GM12878 (cell line): ENCODE measurements around the gene FUBP1. TPM values are rescaled to one million over a fixed set of nuclear protein-coding genes. Genes with fewer than 3 reads are reported as not detected.

ENCODE experiments used
- ATAC-seq: fragments of 200-7000 bp; cut with Tn5 transposase; 3 replicates; pipeline ENCODE4 v1.9.1; 2020; ENCODE audit warnings: mild to moderate bottlenecking, moderate library complexity
- BruUV-seq: library from RNA; stranded (reverse); fragments of 400-500 nt; replicated peaks from 2 replicates; lab custom pipeline; 2021; lab: Mats Ljungman, UMichigan
- CTCF ChIA-PET: fragments of 300-600 bp; sonication (Branson Sonifier 250); formaldehyde crosslinking; extraction: SDS; loops from one replicate; lab custom pipeline; 2021; ENCODE audit warnings: inconsistent platforms; lab: Yijun Ruan, JAX
- POLR2A ChIA-PET: fragments of 350-600 bp; formaldehyde crosslinking; extraction: SDS; loops from one replicate; lab custom pipeline; 2021; ENCODE audit warnings: inconsistent platforms; lab: Charles Lee
- RAD21 ChIA-PET: fragments of 300-600 bp; sonication (Branson Sonifier 250); formaldehyde crosslinking; loops from one replicate; lab custom pipeline; 2023; ENCODE audit warnings: antibody characterized with exemption; ENCODE audit not compliant: unreplicated experiment; lab: Charles Lee
- SMC1A ChIA-PET: fragments of 300-600 bp; sonication (Branson Sonifier 250); formaldehyde crosslinking; loops from one replicate; lab custom pipeline; 2023; ENCODE audit not compliant: unreplicated experiment, uncharacterized antibody; lab: Charles Lee
- DNase-seq: peaks from one replicate; pipeline ENCODE4 v3.0.0-alpha.2; 2011; ENCODE audit warnings: low read depth, low spot score
- FAIRE-seq: peaks from 3 replicates; lab custom pipeline; 2011; peaks lifted over from hg19 to GRCh38; lab: Jason Lieb, UNC
- H2AFZ ChIP-seq: 2 replicates; pipeline ENCODE4 v1.6.0; 2011; ENCODE audit warnings: low read depth, low read length, control low read depth; ENCODE audit not compliant: control insufficient read depth
- H3K27ac ChIP-seq: 2 replicates; pipeline ENCODE4 v1.5.1; 2011; ENCODE audit warnings: control low read depth; ENCODE audit not compliant: control insufficient read depth, insufficient read depth
- H3K27me3 ChIP-seq, 2 experiments: replicated peaks in 1 of 2; 2 replicates each; pipeline versions ENCODE4 v1.6.0 to v1.6.1; 2011; ENCODE audit warnings: low read length in 1 of 2; ENCODE audit not compliant: control insufficient read depth in 2 of 2, insufficient read depth in 2 of 2
- H3K36me3 ChIP-seq, 2 experiments: 2 replicates each; pipeline ENCODE4 v1.5.1; 2011; ENCODE audit warnings: low read length in 1 of 2; ENCODE audit not compliant: control insufficient read depth in 2 of 2, insufficient read depth in 2 of 2
- H3K4me1 ChIP-seq: 2 replicates; pipeline ENCODE4 v1.6.1; 2011; ENCODE audit warnings: mild to moderate bottlenecking, low read length, moderate library complexity, mixed read lengths; ENCODE audit not compliant: control insufficient read depth, insufficient read depth
- H3K4me2 ChIP-seq: 2 replicates; pipeline ENCODE4 v1.6.0; 2011; ENCODE audit warnings: control low read depth; ENCODE audit not compliant: control insufficient read depth, insufficient read depth
- H3K4me3 ChIP-seq: fragments of 200-600 bp; sonication (generic); 2 replicates; pipeline ENCODE4 v1.5.1; 2016
- H3K79me2 ChIP-seq: 2 replicates; pipeline ENCODE4 v1.6.0; 2011; ENCODE audit warnings: low read length; ENCODE audit not compliant: control insufficient read depth, insufficient read depth
- H3K9ac ChIP-seq: 2 replicates; pipeline ENCODE4 v1.8.0; 2011; ENCODE audit warnings: low read length, control low read depth, mixed read lengths; ENCODE audit not compliant: control insufficient read depth, insufficient read depth
- H3K9me3 ChIP-seq: replicated peaks from 3 replicates; pipeline ENCODE4 v1.5.1; 2011; ENCODE audit warnings: mild to moderate bottlenecking, low read length; ENCODE audit not compliant: control insufficient read depth, insufficient read depth
- H4K20me1 ChIP-seq: 2 replicates; pipeline ENCODE4 v1.6.0; 2011; ENCODE audit not compliant: control insufficient read depth, insufficient read depth
- CHD4 ChIP-seq: fragments of 200-600 bp; sonication (generic); IDR thresholded peaks from 2 replicates; pipeline ENCODE4 v1.6.1; 2016; ENCODE audit warnings: mild to moderate bottlenecking
- E4F1 ChIP-seq: fragments of 450-650 bp; IDR thresholded peaks from 2 replicates; pipeline ENCODE4 v1.6.1; 2018; ENCODE audit warnings: borderline replicate concordance, mild to moderate bottlenecking; ENCODE audit not compliant: partially characterized antibody
- GATAD2B ChIP-seq: fragments of 450-650 bp; conservative IDR thresholded peaks from 2 replicates; pipeline ENCODE4 v1.6.1; 2017; ENCODE audit warnings: low read depth, mild to moderate bottlenecking, moderate library complexity
- IRF4 ChIP-seq: IDR thresholded peaks from 2 replicates; pipeline ENCODE4 v1.6.1; 2011; ENCODE audit warnings: low read depth, low read length
- IRF5 ChIP-seq: fragments of 450-650 bp; IDR thresholded peaks from 2 replicates; pipeline ENCODE4 v1.6.1; 2017; ENCODE audit warnings: borderline replicate concordance
- NFIC ChIP-seq: IDR thresholded peaks from 2 replicates; pipeline ENCODE4 v1.6.1; 2012; ENCODE audit warnings: low read depth, mild to moderate bottlenecking, inconsistent platforms, low read length, moderate library complexity
- NFYB ChIP-seq: IDR thresholded peaks from 2 replicates; pipeline ENCODE4 v1.6.1; 2011; ENCODE audit warnings: low read depth, mild to moderate bottlenecking, low read length, improper control_type of control experiment, moderate library complexity; ENCODE audit not compliant: insufficient read depth
- NR2C1 ChIP-seq: fragments of 450-650 bp; IDR thresholded peaks from 2 replicates; pipeline ENCODE4 v1.6.1; 2017; ENCODE audit warnings: antibody characterized with exemption, mild to moderate bottlenecking, moderate library complexity
- NRF1 ChIP-seq: conservative IDR thresholded peaks from 2 replicates; pipeline ENCODE4 v1.6.1; 2011; ENCODE audit warnings: mild to moderate bottlenecking, low read depth, low read length, improper control_type of control experiment
- POLR2AphosphoS5 ChIP-seq: IDR thresholded peaks from 2 replicates; pipeline ENCODE4 v1.6.1; 2011; ENCODE audit warnings: mild to moderate bottlenecking, low read length, inconsistent platforms
- RCOR1 ChIP-seq: conservative IDR thresholded peaks from 2 replicates; pipeline ENCODE4 v1.6.1; 2012; ENCODE audit warnings: low read depth, low read length, improper control_type of control experiment
- SIX5 ChIP-seq: IDR thresholded peaks from 2 replicates; pipeline ENCODE4 v1.6.1; 2011; ENCODE audit warnings: mild to moderate bottlenecking, low read depth, low read length, moderate library complexity; ENCODE audit not compliant: severe bottlenecking
- SMAD1 ChIP-seq: fragments of 450-650 bp; IDR thresholded peaks from 2 replicates; pipeline ENCODE4 v1.6.1; 2018; ENCODE audit warnings: mild to moderate bottlenecking, low read depth; ENCODE audit not compliant: partially characterized antibody
- SRF ChIP-seq, 2 experiments: IDR thresholded peaks; 2 replicates each; pipeline ENCODE4 v1.6.1; 2011; ENCODE audit warnings: low read depth in 2 of 2, low read length in 2 of 2, mild to moderate bottlenecking in 1 of 2, moderate library complexity in 1 of 2
- YY1 ChIP-seq: IDR thresholded peaks from 2 replicates; pipeline ENCODE4 v1.6.1; 2011; ENCODE audit warnings: low read depth, mild to moderate bottlenecking, low read length
- ZNF384 ChIP-seq: IDR thresholded peaks from 2 replicates; pipeline ENCODE4 v1.6.1; 2012; ENCODE audit warnings: low read depth, mild to moderate bottlenecking, low read length, improper control_type of control experiment, borderline replicate concordance
- ZNF687 ChIP-seq: fragments of 450-650 bp; IDR thresholded peaks from 2 replicates; pipeline ENCODE4 v1.6.1; 2017; ENCODE audit warnings: mild to moderate bottlenecking, moderate library complexity
- WGBS: methylation state at CpG from one replicate; pipeline ENCODE4 v1.1.6; 2016; ENCODE audit warnings: low lambda C conversion rate; ENCODE audit not compliant: insufficient replicate concordance, insufficient coverage; ENCODE audit errors: missing lambda C conversion rate; 5-methylcytosine and 5-hydroxymethylcytosine counted together
- in situ Hi-C: fragments of 300-500 bp; cut with MboI; formaldehyde crosslinking; loops from 9 replicates; pipeline ENCODE4 v1.14.3; 2018; ENCODE audit warnings: mixed read lengths
- intact Hi-C: fragments of 100-400 bp; cut with micrococcal nuclease; formaldehyde crosslinking; loops from one replicate; pipeline ENCODE4 v1.14.2; 2022; ENCODE audit not compliant: unreplicated experiment
- polyA plus RNA-seq, 11 experiments: library from polyadenylated mRNA; depleted of rRNA in 4 of 11; unstranded in 6 of 11; stranded (reverse) in 5 of 11; fragments of >200 nt; fragmentation: Nextera tagmentation in 4 of 11; fragmentation: Illumina TruSeq in 1 of 11; extraction: Ambion mirVana in 4 of 11; extraction: Trizol in 1 of 11; gene quantifications; 1 replicate in 1 of 11; 2 replicates in 10 of 11; pipeline versions ENCODE4 v1.2.1 to v1.2.3, GENCODE V29; 2011 to 2016; ENCODE audit warnings: inconsistent platforms in 2 of 11, missing spikeins in 2 of 11, low read depth in 1 of 11
- total RNA-seq, 4 experiments: library from RNA; depleted of rRNA in 3 of 4; stranded (reverse); fragments of >200 nt in 3 of 4; fragmentation: Illumina TruSeq in 1 of 4; extraction: Trizol in 1 of 4; gene quantifications; 2 replicates each; pipeline versions ENCODE4 v1.2.1 to v1.2.3, GENCODE V29; 2013 to 2021

The FUBP1 gene
- total and polyA plus RNA-seq, 10 of the 15 experiments (the other 5 are each of a cell fraction or from before 2014, with no cell fraction given) = 110 to 343 (median 191) TPM

- Histone ChIP-seq H3K4me1 (no peaks in the 10 kb centered on the region), H3K4me2 (peak overlapping the region; percentile 38; the same call in 1 of the 2 replicates), H3K9me3 (no peaks in the 10 kb centered on the region; the same call in 2 of the 3 replicates), H3K27me3 (no peaks in the 10 kb centered on the region), H4K20me1 (no peaks in the 10 kb centered on the region), H3K9ac (no peak overlapping the region), H3K36me3 (peaks cover 0 to 3% of the 10 kb centered on the region in 2 experiments; a peak in 1 of 4 replicates), H3K27ac (no peak overlapping the region), H3K4me3 (no peak overlapping the region), H2AFZ (no peak overlapping the region), H3K79me2 (peaks cover 52% of the 10 kb centered on the region)
- DNase-seq = no peak
- 98% methylated on average over 3 of the region's 3 CpGs for WGBS
- SMC1A ChIA-PET = interaction anchor here (1.1 to 2.0 kb wide), 5 partner anchors 8 to 105 kb away, joined by 3 to 11 read pairs (median 5); no protein-coding TSS in a partner anchor
- FAIRE-seq = no peak
- intact Hi-C loops (loop anchor here (5.0 to 10.0 kb wide), 3 partner anchors 77 to 642 kb away; partner anchors contain the start of gene ZZZ3), in situ Hi-C loops (no loop called here)
- CTCF ChIA-PET = interaction anchor here (0.7 to 1.8 kb wide), 6 partner anchors 8 to 184 kb away, joined by 3 to 10 read pairs (median 4); partner anchors contain the start of gene FUBP1
- POLR2A ChIA-PET = interaction anchor here (0.9 to 15.3 kb wide), 5 partner anchors 10 to 640 kb away, joined by 3 to 312 read pairs (median 4); partner anchors contain the start of genes FUBP1 and IFI44
- RAD21 ChIA-PET = interaction anchor here (1.1 to 3.7 kb wide), 5 partner anchors 8 to 626 kb away, joined by 3 to 14 read pairs (median 4); partner anchors contain the start of gene FUBP1
- BruUV-seq = no TSS peak
- ATAC-seq = peak; percentile 3; the same call in 2 of the 3 replicates
- TF ChIP-seq NFYB (no peak), GATAD2B (no peak), ZNF687 (no peak), NRF1 (no peak), YY1 (no peak), RCOR1 (no peak), POLR2AphosphoS5 (no peak), E4F1 (no peak), NFIC (no peak), NR2C1 (no peak), SIX5 (no peak), ZNF384 (no peak), IRF5 (no peak), SRF (IDR thresholded peaks at IDR 0.05; ENCODE audit: low read depth in 2 of 2, low read length in 2 of 2) (no peak), CHD4 (no peak), SMAD1 (no peak), IRF4 (no peak)
Measured at GRCh38 chr1:78009836-78010235, 31.0 kb upstream of the FUBP1 start.
